Ascending aorta (tissue), 2 donors: ENCODE data around the gene HSDL1. TPM values are rescaled to one million over a fixed set of nuclear protein-coding genes. Genes with fewer than 3 reads are reported as not detected.

ENCODE experiments used
- DNase-seq, 2 donors: peaks; one replicate each; pipeline ENCODE4 v3.0.0-alpha.2; 2019; ENCODE audit warnings: low spot score in 2 of 2
- H3K27ac ChIP-seq, 2 donors: fragments of 200-600 bp; sonication (generic); one replicate each; pipeline ENCODE4 v1.5.1; 2016 to 2017; ENCODE audit warnings: mild to moderate bottlenecking in 1 of 2
- H3K27me3 ChIP-seq: fragments of 200-600 bp; sonication (generic); one replicate; pipeline ENCODE4 v1.5.1; 2017
- H3K36me3 ChIP-seq, 2 donors: fragments of 200-600 bp; sonication (generic); one replicate each; pipeline ENCODE4 v1.5.1; 2016
- H3K4me1 ChIP-seq, 2 donors: fragments of 200-600 bp; sonication (generic); one replicate each; pipeline ENCODE4 v1.5.1; 2016 to 2017; ENCODE audit warnings: mild to moderate bottlenecking in 1 of 2
- H3K4me3 ChIP-seq, 2 donors: fragments of 200-600 bp; sonication (generic); one replicate each; pipeline ENCODE4 v1.5.1; 2016 to 2017; ENCODE audit warnings: mild to moderate bottlenecking in 1 of 2
- H3K9me3 ChIP-seq, 2 donors: fragments of 200-600 bp; sonication (generic); one replicate each; pipeline ENCODE4 v1.5.1; 2016
- intact Hi-C: fragments of 100-400 bp; cut with DNase I; formaldehyde crosslinking; loops from one replicate; pipeline ENCODE4 v1.15.1; 2023
- total RNA-seq: library from RNA; depleted of rRNA; stranded (reverse); fragments of >200 nt; gene quantifications from one replicate; pipeline ENCODE4 v1.1.0, GENCODE V29; 2016
- TF ChIP-seq, protein P1 (sequence below), 3 experiments: fragments of 200-600 bp in 2 of 3; fragments of 450-650 bp in 1 of 3; sonication (generic) in 2 of 3; IDR thresholded peaks; one replicate each; pipeline ENCODE4 v1.5.1; 2016 to 2019; ENCODE audit warnings: antibody characterized with exemption in 3 of 3, mild to moderate bottlenecking in 1 of 3, moderate library complexity in 1 of 3

The HSDL1 gene
- total RNA-seq, 1 donor from 2014 or later = 12.0 TPM

DNA sequence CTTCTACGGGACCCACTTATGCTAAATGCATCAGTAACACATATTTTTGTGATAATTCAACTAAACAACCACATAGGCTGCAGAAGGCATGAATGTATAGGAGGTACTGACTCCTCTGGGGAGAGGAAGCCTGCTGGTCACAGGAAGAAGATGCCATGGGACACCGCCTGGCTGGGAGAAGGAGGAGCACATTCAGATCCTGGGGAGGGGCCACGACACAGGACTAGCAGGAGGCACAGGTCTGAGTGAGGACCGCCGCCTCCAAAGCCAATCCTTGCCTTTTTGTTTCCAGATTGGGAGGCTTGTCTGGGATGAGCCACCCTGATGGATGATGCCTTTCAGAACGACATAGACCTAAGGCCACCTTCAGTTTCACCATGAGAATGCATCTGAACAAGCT lies 62.9 kb downstream of the HSDL1 start:
- Histone ChIP-seq H3K27me3 (no peaks in the 10 kb centered on the region), H3K36me3 (peaks cover 29 to 74% of the 10 kb centered on the region in 2 donors), H3K9me3 (no peaks in the 10 kb centered on the region), H3K27ac (peak overlapping the region in 1 of 2 donors; percentile 55), H3K4me3 (no peak overlapping the region), H3K4me1 (peaks cover 4 to 5% of the 10 kb centered on the region in 2 donors)
- TF ChIP-seq, protein P1, sequence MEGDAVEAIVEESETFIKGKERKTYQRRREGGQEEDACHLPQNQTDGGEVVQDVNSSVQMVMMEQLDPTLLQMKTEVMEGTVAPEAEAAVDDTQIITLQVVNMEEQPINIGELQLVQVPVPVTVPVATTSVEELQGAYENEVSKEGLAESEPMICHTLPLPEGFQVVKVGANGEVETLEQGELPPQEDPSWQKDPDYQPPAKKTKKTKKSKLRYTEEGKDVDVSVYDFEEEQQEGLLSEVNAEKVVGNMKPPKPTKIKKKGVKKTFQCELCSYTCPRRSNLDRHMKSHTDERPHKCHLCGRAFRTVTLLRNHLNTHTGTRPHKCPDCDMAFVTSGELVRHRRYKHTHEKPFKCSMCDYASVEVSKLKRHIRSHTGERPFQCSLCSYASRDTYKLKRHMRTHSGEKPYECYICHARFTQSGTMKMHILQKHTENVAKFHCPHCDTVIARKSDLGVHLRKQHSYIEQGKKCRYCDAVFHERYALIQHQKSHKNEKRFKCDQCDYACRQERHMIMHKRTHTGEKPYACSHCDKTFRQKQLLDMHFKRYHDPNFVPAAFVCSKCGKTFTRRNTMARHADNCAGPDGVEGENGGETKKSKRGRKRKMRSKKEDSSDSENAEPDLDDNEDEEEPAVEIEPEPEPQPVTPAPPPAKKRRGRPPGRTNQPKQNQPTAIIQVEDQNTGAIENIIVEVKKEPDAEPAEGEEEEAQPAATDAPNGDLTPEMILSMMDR (IDR thresholded peaks at IDR 0.05) = no peak
- intact Hi-C loops = no loop called here
- DNase-seq = no peak

DNA sequence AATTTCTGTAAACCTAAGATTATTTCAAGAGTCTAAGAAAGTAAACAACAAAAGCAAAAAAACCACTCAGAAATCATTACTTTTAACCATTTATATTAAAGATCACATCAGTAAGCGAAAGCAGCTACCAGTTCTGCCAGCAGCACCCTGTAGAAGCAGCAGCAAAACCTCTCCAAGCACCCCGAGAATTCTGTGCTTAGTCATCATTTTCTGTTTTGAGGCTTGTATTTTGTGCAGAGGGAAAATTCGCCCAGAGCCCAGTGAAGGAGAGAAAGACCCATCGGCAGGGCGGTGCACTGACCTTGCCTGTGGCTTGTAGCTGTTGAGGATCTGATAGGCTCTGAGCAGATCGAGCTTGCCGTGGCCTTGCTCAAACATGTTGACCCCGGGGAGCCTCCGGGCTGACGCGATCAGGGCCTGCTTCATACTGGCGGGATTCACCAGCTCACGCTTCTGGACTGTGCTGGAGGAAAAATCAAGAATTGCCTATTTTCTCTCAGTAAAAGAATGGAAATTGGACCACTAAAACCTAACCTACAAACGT lies 63.5 kb downstream of the HSDL1 start:
- no peak for DNase-seq
- TF ChIP-seq, protein P1 (IDR thresholded peaks at IDR 0.05) = no peak
- Histone ChIP-seq H3K36me3 (peaks cover 29 to 73% of the 10 kb centered on the region in 2 donors), H3K27me3 (no peaks in the 10 kb centered on the region), H3K4me3 (no peak overlapping the region), H3K27ac (no peak overlapping the region), H3K9me3 (no peaks in the 10 kb centered on the region), H3K4me1 (peaks cover 4 to 5% of the 10 kb centered on the region in 2 donors)
- intact Hi-C loops = no loop called here

DNA sequence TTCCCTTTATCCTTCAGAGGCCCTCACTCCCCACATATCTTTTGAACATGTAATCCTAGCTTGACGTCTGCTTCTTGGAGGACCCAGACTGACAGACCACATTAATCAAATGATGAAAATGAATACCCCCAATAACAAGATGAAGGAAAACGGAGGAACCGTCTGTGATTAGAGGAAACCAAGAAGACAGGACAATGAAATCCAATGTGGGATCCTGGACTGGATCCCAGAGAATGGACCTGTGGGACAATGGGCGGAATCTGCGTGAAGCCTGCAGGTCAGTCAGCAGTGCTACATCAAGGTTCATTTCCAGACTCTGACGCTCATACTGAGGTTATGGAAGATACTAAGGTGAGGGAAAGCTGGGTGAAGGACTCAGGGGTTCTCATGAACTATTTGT lies 64.2 kb downstream of the HSDL1 start:
- H3K36me3 ChIP-seq = peaks cover 29 to 72% of the 10 kb centered on the region in 2 donors

DNA sequence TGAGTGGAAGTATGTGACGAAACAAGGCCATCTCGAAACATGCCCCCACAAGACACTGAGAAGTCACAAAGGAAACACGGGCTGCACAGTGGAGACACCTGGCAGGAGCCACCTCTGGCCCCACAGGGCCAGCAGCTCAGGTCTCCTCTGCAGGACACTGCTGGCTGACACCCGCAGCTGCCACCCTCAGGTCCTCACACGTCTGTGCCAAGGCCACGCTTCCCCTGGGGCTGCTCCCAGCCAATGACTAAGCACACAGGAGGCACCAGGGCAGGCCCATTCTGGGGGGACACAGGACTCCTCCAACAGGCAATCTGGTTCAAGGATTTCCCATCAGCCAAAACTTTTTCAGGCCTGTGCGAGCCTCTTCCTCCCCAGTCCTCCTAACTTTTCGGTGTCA lies 64.6 kb downstream of the HSDL1 start:
- TF ChIP-seq, protein P1 (IDR thresholded peaks at IDR 0.05) = no peak
- H3K9me3 ChIP-seq = no peaks in the 10 kb centered on the region
- H3K27ac ChIP-seq = no peak overlapping the region
- DNase-seq = no peak
- H3K4me3 ChIP-seq = no peak overlapping the region
- peaks cover 32 to 73% of the 10 kb centered on the region in 2 donors for H3K36me3 ChIP-seq
- no peaks in the 10 kb centered on the region for H3K27me3 ChIP-seq
- intact Hi-C loops = no loop called here
- peaks cover 4 to 5% of the 10 kb centered on the region in 2 donors for H3K4me1 ChIP-seq

More for the DNA sequence above, 64.2 kb downstream of the HSDL1 start:
- no peaks in the 10 kb centered on the region for H3K9me3 ChIP-seq
- H3K4me3 ChIP-seq = no peak overlapping the region
- no peak for DNase-seq
- TF ChIP-seq, protein P1 (IDR thresholded peaks at IDR 0.05) = no peak
- H3K4me1 ChIP-seq = peaks cover 4 to 5% of the 10 kb centered on the region in 2 donors
- no peak overlapping the region for H3K27ac ChIP-seq
- no peaks in the 10 kb centered on the region for H3K27me3 ChIP-seq
- intact Hi-C loops = no loop called here

DNA sequence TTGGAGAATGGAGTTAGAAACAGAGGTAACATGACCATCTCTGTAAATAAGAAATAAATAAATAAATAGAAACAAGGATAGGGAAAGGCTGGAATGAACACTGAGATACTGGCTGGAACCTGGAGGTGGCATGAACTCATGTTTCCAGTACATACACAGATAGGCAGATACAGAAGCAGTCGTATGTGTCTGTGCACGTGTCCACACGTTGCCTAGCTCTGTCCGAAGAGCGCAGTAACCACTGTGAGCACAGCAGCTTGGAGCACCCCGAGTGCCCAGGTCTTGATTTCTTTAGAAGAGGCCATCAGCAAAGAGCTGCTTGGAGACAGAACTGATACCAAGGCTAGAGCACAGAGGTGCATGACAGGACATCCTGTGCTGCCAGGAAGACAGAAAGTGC lies 65.3 kb downstream of the HSDL1 start:
- Histone ChIP-seq H3K9me3 (no peaks in the 10 kb centered on the region), H3K4me3 (no peak overlapping the region), H3K27me3 (no peaks in the 10 kb centered on the region), H3K36me3 (peaks cover 39 to 80% of the 10 kb centered on the region in 2 donors), H3K27ac (no peak overlapping the region), H3K4me1 (peaks cover 4 to 5% of the 10 kb centered on the region in 2 donors)
- no peak for DNase-seq
- TF ChIP-seq, protein P1 (IDR thresholded peaks at IDR 0.05) = no peak
- intact Hi-C loops = no loop called here

DNA sequence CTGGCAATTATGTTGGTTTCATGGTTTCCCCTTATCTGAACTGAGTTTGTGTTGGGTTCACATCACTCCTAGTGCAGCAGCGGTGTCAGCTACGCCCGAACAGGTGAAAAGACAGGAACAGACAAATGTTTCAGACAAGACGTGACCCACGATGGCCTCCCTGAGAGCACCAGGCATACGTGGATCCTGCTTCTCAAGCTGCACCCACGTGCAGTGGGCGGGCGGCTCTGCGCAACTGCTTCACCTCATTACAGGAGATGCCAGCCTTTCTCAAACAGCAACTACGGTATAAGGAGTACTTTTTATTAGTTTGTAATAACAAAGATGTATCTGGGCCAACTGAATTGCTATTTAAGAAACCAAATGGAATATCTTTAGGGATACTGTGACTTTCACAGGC lies 69.6 kb downstream of the HSDL1 start:
- TF ChIP-seq, protein P1 (IDR thresholded peaks at IDR 0.05) = no peak
- no peak overlapping the region for H3K27ac ChIP-seq
- H3K9me3 ChIP-seq = no peaks in the 10 kb centered on the region
- H3K36me3 ChIP-seq = peaks cover 62 to 92% of the 10 kb centered on the region in 2 donors
- no peaks in the 10 kb centered on the region for H3K4me1 ChIP-seq
- no peaks in the 10 kb centered on the region for H3K27me3 ChIP-seq
- no peak for DNase-seq
- no peak overlapping the region for H3K4me3 ChIP-seq
- intact Hi-C loops = no loop called here
